ENCODE data around the gene CRMP1.

CRMP1 gene

DNA sequence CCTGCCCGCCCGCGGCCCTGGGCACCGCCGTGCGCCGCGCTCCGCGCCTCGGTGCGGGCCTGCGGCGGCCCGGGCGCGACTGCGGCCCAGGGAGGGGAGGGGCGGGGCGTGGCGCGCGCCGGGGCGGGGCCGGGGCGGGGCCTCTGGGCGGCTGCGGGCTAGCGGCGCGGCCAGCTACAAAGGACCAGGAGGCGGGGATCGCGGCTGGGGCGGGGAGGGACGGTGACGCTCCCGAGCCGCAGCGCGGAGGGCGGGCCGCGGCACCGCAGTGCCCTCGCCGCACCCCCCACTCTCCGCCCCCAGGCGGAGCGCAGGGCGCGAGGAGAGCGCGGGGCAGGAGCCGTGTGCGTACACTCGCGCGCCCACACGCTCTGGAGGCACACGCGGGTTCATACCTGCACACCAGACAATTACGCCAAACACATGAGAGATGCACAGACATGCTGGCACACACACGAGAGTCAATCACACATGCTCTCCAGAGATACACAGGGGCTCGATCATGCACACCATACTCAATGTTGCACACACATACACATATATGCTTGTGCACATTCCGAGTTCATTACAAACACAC lies at the start of gene CRMP1:
TSS of gene CRMP1 (minus strand) at position 83 of the 577 bp plus-strand sequence. CDS start 117 bp downstream, outside the sequence.
- no peak for DNase-seq (ENCODE audit: low read depth)

DNA sequence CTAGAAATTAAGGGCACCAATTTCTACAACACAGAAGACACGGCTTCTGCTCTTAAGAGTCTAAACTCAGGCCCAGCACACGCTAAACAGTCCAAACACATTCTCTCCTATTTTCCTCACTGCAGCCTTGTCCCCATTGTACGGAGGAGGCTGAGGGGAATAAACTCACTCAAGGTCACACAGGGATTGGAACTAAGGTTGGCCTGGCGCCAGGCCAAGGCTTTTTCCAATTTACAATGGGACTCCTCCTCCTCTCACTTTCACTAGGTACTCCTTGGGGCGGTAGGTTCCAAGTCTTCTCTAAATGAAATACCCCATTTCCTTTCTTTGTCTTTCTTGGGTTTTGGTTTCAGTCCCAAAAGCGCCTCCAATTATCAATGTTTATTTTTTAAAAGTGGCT lies 48.7 kb upstream of the CRMP1 start:
- no peak for DNase-seq (ENCODE audit: low read depth)

GRCh38 chr4:5940470-5941203 lies 47.8 kb upstream of the CRMP1 start:
- DNase-seq (ENCODE audit: low read depth): no peak

- DNase-seq (ENCODE audit: low read depth): no peak
Observed at GRCh38 chr4:5933996-5934831, 41.3 kb upstream of the CRMP1 start.

DNA sequence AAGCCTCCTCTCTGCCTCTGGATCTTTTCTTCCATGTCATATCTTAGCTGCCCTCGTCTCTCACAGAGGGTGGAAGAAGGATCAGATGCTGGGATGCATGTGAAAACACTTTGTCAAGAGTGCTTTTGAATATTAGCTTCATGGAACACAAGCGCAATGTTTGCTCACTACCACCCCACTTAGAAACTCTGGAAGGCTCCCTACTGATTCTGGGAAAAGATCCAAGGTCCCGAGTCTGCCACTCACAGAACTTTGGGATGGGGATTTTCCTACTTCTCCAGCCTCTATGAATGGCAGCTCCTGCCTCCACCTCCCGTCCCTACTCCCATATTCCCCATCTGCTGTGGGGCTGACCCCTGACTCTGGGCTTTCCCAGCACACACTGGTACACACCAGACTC lies 40.2 kb upstream of the CRMP1 start:
- no peak for DNase-seq (ENCODE audit: low read depth)

DNA sequence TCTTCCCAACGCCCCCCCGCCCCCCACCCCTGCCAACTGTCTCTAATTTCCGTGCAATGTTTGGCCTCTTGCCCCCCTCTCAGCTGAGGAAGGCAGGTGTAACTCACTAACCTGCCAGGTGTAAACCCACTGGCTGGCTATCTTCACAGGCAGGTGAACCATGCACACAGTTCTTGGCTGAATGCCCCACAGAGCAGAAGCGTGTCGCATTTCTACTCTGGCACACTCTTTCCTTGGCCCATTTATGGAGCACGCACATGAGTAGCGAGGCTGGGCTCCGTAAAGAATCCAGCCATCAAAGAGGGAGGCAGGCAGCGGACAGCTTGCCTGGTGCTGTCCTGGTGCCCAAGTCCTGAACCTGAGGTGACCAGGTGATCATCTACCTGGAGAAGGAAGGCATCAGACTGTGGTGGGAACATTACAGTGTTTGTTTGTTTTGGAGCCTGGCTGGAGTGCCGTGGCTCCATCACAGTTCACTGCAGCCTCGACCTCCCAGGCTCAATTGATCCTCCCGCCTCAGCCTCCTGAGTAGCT lies 39.2 kb upstream of the CRMP1 start:
- no peak for DNase-seq (ENCODE audit: low read depth)

- DNase-seq (ENCODE audit: low read depth): no peak
Observed at GRCh38 chr4:5931526-5931925, 38.6 kb upstream of the CRMP1 start.

- no peak for DNase-seq (ENCODE audit: low read depth)
Observed at GRCh38 chr4:5930876-5931275, 38.0 kb upstream of the CRMP1 start.

GRCh38 chr4:5930456-5930855 lies 37.6 kb upstream of the CRMP1 start:
- no peak for DNase-seq (ENCODE audit: low read depth)

DNA sequence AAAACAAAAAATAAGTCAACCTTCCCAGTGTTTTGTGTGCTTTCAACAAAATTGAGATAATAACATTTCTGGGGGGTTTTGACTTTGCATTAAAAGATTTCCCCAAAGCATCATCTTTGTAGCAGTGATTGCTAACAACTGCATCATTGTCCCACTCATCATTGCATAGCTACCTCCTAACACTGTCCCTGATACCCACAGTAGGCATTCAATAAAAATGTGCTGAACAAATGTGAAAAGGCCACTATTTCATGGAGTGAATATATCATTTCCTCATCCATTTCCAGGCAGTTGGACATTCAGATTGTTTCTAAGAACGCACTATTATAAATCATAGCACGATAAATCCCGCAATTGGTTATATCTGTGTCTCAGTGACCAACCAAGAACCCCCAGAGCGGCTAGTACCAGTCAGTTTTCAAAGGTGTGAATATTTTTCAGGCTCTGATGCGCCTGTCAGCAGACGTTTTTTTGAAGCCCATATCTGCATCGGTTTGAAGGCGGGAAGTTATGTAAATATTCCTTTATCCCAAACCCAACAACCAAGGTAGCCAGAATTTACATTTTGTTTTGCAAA lies 36.0 kb upstream of the CRMP1 start:
- DNase-seq (ENCODE audit: low read depth): no peak

DNA sequence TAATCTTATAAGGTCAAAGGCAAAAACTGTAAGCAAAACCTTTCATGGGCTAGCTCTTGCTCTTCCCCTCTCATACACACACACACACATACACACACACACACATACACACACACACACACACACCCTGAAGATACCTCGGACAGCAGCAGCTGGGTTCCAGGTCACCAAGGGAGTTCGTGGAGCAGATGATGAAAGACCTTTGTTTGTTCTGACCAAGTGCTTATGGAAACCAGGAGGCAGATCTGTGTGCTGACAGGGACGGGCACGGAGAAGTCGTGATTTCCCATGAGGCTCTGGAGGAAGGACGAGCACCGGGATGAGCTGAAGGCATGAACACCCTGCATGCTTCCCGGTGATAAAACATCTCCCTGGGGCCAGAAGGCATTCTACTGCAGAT lies 35.4 kb upstream of the CRMP1 start:
- DNase-seq (ENCODE audit: low read depth): no peak

GRCh38 chr4:5927747-5928146 lies 34.9 kb upstream of the CRMP1 start:
- no peak for DNase-seq (ENCODE audit: low read depth)

DNA sequence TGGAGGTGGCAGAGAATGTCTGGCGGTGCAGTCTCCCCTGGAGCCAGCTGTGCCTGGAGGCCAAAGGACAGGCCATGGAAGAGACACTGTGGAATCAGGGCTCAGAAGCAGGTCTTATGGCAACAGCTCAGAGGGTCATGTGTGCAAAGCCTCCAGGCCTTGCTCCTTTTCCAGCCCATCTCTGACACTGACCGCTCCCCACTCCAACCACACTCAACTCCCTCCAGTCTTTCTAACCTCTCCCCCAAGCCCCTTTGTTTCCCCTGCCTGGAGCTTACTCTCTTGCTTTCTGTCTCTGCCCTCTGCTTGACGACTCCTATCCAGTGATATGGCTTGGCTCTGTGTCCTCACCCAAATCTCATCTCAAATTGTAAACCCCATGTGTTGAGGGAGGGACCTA lies 34.2 kb upstream of the CRMP1 start:
- DNase-seq (ENCODE audit: low read depth): no peak

DNA sequence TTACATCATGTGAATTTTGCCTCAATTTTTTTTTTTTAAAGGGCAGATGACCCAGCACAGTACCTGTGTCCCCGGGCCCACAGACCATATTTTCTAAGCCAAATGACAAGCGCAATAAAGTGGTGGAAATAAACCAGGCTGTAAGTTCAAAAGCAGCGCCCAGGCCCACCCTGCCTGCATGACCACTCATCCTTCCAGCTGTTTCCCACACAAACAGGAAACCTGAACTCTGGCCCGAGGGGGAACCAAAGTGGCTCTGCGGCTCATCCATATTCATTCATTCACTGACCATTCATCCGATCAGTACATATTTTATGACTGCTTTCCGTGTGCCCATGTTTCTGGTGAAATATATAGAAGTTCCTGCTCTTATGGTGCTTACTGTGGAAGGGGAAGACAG lies 33.7 kb upstream of the CRMP1 start:
- no peak for DNase-seq (ENCODE audit: low read depth)

DNA sequence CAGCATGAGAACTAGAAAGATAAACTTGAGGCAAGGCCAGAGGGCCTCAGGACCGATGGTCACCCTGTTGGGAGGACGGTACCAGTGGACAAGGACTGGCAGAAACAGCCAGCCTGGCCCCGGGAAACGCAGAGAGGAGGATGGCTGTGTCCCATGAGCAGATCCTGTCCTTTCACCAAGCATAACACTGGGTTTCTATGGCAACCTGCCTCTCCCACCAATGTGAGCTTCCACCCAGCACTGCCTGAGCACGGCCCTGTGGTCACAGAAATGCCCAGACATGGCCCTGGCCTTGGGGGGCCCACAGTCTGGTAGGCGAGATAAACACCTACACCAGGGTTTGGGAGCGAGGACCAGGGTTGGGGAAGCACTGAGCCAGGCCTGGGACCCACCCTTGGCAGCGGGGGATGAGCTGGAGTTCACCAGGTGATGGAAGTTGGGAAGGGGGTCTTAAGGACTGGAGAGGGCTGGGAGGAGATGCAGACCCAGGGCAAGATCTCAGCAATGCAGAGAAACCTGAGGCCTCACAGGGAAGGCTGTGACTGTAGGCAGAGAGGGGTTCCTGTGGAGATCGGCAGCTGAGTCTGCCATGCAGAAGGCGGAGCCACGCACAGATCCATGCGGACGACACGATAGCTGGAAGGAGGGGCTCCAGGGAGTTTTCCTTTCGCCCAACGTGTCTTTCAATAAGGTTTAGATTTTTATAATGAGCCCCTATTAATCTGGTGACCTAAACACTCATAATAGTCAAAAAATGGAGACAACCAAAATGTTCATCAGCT lies 32.7 kb upstream of the CRMP1 start:
- no peak for DNase-seq (ENCODE audit: low read depth)

GRCh38 chr4:5924461-5925125 lies 31.7 kb upstream of the CRMP1 start:
- no peak for DNase-seq (ENCODE audit: low read depth)

GRCh38 chr4:5923376-5923775 lies 30.5 kb upstream of the CRMP1 start:
- no peak for DNase-seq (ENCODE audit: low read depth)

GRCh38 chr4:5922556-5922955 lies 29.7 kb upstream of the CRMP1 start:
- no peak for DNase-seq (ENCODE audit: low read depth)

DNA sequence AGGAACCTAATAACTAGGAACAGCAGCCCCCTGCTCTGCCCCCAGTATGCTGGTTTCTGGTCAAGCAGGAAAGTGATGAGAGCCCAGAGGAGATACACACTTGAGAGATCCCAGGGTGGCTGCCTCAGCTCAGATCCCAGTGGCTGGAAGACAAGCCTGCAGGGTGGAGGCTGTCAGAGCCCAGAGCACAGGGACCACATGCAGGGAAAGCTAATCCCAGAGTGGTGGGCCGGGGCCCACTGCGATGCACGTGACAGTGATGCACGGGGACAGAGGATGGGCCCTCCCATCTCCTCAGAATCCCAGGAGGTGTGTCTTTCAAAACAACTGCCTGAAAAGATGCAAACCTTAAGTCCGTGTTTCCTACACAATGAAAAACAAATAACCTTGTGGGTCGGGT lies 29.1 kb upstream of the CRMP1 start:
- DNase-seq (ENCODE audit: low read depth): no peak

- DNase-seq (ENCODE audit: low read depth): no peak
Observed at GRCh38 chr4:5921101-5921980, 28.5 kb upstream of the CRMP1 start.

Data from stimulated activated CD8-positive, alpha-beta memory T cell treated with anti-CD3 and anti-CD28 coated beads, Interleukin-7, amount 100 ng/mL, for 24 hours (primary cell).